ENCODE results near the gene PGA4.

- TF ChIP-seq, protein P1, sequence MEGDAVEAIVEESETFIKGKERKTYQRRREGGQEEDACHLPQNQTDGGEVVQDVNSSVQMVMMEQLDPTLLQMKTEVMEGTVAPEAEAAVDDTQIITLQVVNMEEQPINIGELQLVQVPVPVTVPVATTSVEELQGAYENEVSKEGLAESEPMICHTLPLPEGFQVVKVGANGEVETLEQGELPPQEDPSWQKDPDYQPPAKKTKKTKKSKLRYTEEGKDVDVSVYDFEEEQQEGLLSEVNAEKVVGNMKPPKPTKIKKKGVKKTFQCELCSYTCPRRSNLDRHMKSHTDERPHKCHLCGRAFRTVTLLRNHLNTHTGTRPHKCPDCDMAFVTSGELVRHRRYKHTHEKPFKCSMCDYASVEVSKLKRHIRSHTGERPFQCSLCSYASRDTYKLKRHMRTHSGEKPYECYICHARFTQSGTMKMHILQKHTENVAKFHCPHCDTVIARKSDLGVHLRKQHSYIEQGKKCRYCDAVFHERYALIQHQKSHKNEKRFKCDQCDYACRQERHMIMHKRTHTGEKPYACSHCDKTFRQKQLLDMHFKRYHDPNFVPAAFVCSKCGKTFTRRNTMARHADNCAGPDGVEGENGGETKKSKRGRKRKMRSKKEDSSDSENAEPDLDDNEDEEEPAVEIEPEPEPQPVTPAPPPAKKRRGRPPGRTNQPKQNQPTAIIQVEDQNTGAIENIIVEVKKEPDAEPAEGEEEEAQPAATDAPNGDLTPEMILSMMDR (conservative IDR thresholded peaks at IDR 0.05), result no peak
- TF ChIP-seq ZFX (IDR thresholded peaks at IDR 0.05), result no peak
Observed at GRCh38 chr11:61278001-61278470, 55.9 kb downstream of the PGA4 start.

Measured in C4-2B (cell line).